Panc1 (cell line): ENCODE measurements around the gene THSD7B.

ENCODE experiments used
- POLR2AphosphoS5 ChIP-seq: IDR thresholded peaks from 2 replicates; pipeline ENCODE4 v1.6.1; 2012; ENCODE audit warnings: mild to moderate bottlenecking, low read depth, low read length, moderate library complexity
- SIN3A ChIP-seq: IDR thresholded peaks from 2 replicates; pipeline ENCODE4 v1.6.1; 2012; ENCODE audit warnings: low read depth, mild to moderate bottlenecking, low read length, moderate library complexity, borderline replicate concordance; ENCODE audit not compliant: insufficient read depth
- TCF7L2 ChIP-seq: IDR thresholded peaks from 2 replicates; pipeline ENCODE4 v1.6.1; 2011; ENCODE audit warnings: mild to moderate bottlenecking, low read depth, low read length, inconsistent platforms
- TF ChIP-seq, protein P1 (sequence below): fragments of 450-650 bp; IDR thresholded peaks from 2 replicates; pipeline ENCODE4 v1.5.1; 2017; ENCODE audit warnings: mild to moderate bottlenecking

- TF ChIP-seq, protein P1, sequence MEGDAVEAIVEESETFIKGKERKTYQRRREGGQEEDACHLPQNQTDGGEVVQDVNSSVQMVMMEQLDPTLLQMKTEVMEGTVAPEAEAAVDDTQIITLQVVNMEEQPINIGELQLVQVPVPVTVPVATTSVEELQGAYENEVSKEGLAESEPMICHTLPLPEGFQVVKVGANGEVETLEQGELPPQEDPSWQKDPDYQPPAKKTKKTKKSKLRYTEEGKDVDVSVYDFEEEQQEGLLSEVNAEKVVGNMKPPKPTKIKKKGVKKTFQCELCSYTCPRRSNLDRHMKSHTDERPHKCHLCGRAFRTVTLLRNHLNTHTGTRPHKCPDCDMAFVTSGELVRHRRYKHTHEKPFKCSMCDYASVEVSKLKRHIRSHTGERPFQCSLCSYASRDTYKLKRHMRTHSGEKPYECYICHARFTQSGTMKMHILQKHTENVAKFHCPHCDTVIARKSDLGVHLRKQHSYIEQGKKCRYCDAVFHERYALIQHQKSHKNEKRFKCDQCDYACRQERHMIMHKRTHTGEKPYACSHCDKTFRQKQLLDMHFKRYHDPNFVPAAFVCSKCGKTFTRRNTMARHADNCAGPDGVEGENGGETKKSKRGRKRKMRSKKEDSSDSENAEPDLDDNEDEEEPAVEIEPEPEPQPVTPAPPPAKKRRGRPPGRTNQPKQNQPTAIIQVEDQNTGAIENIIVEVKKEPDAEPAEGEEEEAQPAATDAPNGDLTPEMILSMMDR: no peak
- TF ChIP-seq POLR2AphosphoS5 (no peak), TCF7L2 (no peak), SIN3A (no peak)
These were observed 931.6 kb downstream of the THSD7B start for GRCh38 chr2:137696916-137697315.
